GM23338 (cell line): ENCODE data around the gene LRR1.

Experiments
- CREB1 ChIP-seq: fragments of 250-450 bp; sonication (Bioruptor Pico); IDR thresholded peaks from 2 replicates; pipeline ENCODE4 v1.5.0; 2020; ENCODE audit warnings: low read depth, mild to moderate bottlenecking, moderate library complexity
- EZH2 ChIP-seq: fragments of 200-600 bp; sonication (generic); IDR thresholded peaks from one replicate; pipeline ENCODE4 v1.8.0; 2017; ENCODE audit warnings: antibody characterized with exemption, mild to moderate bottlenecking, low read depth; ENCODE audit not compliant: unreplicated experiment
- EZH2phosphoT487 ChIP-seq: fragments of 200-600 bp; sonication (generic); IDR thresholded peaks from one replicate; pipeline ENCODE4 v1.8.1; 2018; ENCODE audit warnings: antibody characterized with exemption; ENCODE audit not compliant: unreplicated experiment
- JUNB ChIP-seq: IDR thresholded peaks from one replicate; pipeline ENCODE4 v1.6.1; 2016; ENCODE audit warnings: antibody characterized with exemption; ENCODE audit not compliant: unreplicated experiment
- NANOG ChIP-seq: IDR thresholded peaks from 2 replicates; pipeline ENCODE4 v1.6.1; 2016; ENCODE audit warnings: antibody characterized with exemption, borderline replicate concordance
- POLR2AphosphoS5 ChIP-seq: IDR thresholded peaks from 2 replicates; pipeline ENCODE4 v1.6.1; 2016; ENCODE audit warnings: antibody characterized with exemption, low read depth
- REST ChIP-seq: IDR thresholded peaks from one replicate; pipeline ENCODE4 v1.6.1; 2018; ENCODE audit warnings: antibody characterized with exemption; ENCODE audit not compliant: unreplicated experiment
- TF ChIP-seq, protein P1 (sequence below), 2 experiments: fragments of 200-600 bp in 1 of 2; sonication (generic) in 1 of 2; conservative IDR thresholded peaks; 2 replicates each; pipeline versions ENCODE4 v1.5.1 to v1.6.1; 2016 to 2017; ENCODE audit warnings: antibody characterized with exemption in 2 of 2, low read depth in 2 of 2, mild to moderate bottlenecking in 2 of 2, moderate library complexity in 1 of 2

DNA sequence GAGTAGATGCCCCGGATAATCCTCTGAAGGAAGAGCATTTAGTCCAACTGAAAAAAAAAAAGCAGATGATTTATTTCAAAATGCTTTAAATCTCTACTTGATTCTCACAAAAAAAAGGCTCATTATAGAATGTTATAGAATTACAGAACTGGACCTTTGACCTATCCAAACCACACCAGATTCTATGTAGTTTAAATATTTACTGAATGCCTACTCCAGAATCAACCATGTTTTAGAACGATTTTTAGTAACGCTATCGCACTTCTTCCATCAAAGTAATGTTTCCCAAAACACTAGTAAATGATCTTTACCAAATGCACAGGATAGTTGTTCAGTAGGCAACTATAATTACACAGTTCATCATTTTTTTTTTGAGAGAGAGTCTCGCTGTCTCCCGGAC, 15.1 kb upstream of the LRR1 start:
- TF ChIP-seq POLR2AphosphoS5 (no peak), CREB1 (CRISPR knock-in tag) (no peak), REST (no peak), EZH2 (no peak), EZH2phosphoT487 (no peak), JUNB (no peak), NANOG (no peak)
- TF ChIP-seq, protein P1, sequence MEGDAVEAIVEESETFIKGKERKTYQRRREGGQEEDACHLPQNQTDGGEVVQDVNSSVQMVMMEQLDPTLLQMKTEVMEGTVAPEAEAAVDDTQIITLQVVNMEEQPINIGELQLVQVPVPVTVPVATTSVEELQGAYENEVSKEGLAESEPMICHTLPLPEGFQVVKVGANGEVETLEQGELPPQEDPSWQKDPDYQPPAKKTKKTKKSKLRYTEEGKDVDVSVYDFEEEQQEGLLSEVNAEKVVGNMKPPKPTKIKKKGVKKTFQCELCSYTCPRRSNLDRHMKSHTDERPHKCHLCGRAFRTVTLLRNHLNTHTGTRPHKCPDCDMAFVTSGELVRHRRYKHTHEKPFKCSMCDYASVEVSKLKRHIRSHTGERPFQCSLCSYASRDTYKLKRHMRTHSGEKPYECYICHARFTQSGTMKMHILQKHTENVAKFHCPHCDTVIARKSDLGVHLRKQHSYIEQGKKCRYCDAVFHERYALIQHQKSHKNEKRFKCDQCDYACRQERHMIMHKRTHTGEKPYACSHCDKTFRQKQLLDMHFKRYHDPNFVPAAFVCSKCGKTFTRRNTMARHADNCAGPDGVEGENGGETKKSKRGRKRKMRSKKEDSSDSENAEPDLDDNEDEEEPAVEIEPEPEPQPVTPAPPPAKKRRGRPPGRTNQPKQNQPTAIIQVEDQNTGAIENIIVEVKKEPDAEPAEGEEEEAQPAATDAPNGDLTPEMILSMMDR (conservative IDR thresholded peaks at IDR 0.05; ENCODE audit: low read depth in 2 of 2): no peak
